Keratinocyte (primary cell): ENCODE results near the gene BBS9. TPM values are rescaled to one million over a fixed set of nuclear protein-coding genes. Genes with fewer than 3 reads are reported as not detected.

ENCODE experiments used
- DNase-seq: peaks from one replicate; pipeline ENCODE4 v3.0.0-alpha.2; 2011; ENCODE audit warnings: low read depth, missing footprints, low spot score
- FAIRE-seq: peaks from 2 replicates; lab custom pipeline; 2011; peaks lifted over from hg19 to GRCh38; lab: Jason Lieb, UNC
- H2AFZ ChIP-seq: 2 replicates; pipeline ENCODE4 v1.6.0; 2012; ENCODE audit warnings: low read length, control low read depth, inconsistent platforms; ENCODE audit not compliant: control insufficient read depth
- H3K27ac ChIP-seq: 2 replicates; pipeline ENCODE4 v1.5.1; 2011; ENCODE audit warnings: low read length; ENCODE audit not compliant: control insufficient read depth, insufficient read depth
- H3K27me3 ChIP-seq: 3 replicates; pipeline ENCODE4 v1.6.0; 2011; ENCODE audit warnings: low read length; ENCODE audit not compliant: control insufficient read depth, insufficient read depth; ENCODE audit errors: extremely low read depth
- H3K36me3 ChIP-seq, 2 experiments: 2 replicates in 1 of 2; 3 replicates in 1 of 2; pipeline ENCODE4 v1.5.1; 2011; ENCODE audit warnings: low read length in 2 of 2, mild to moderate bottlenecking in 1 of 2; ENCODE audit not compliant: control insufficient read depth in 2 of 2, insufficient read depth in 2 of 2; ENCODE audit errors: extremely low read depth in 1 of 2
- H3K4me1 ChIP-seq: 3 replicates; pipeline ENCODE4 v1.5.1; 2011; ENCODE audit warnings: low read length; ENCODE audit not compliant: control insufficient read depth, insufficient read depth; ENCODE audit errors: extremely low read depth
- H3K4me2 ChIP-seq: 3 replicates; pipeline ENCODE4 v1.6.0; 2011; ENCODE audit warnings: low read depth, low read length; ENCODE audit not compliant: control insufficient read depth, insufficient read depth; ENCODE audit errors: extremely low read depth
- H3K4me3 ChIP-seq, 3 experiments: fragments of 200-600 bp in 1 of 3; sonication (generic) in 1 of 3; 2 replicates in 2 of 3; 3 replicates in 1 of 3; pipeline ENCODE4 v1.5.1; 2011 to 2016; ENCODE audit warnings: low read length in 3 of 3, mild to moderate bottlenecking in 3 of 3, control low read depth in 2 of 3, inconsistent platforms in 1 of 3, low read depth in 1 of 3, mixed read lengths in 1 of 3, mixed run types in 1 of 3, moderate library complexity in 1 of 3; ENCODE audit not compliant: control insufficient read depth in 2 of 3, insufficient read depth in 2 of 3; ENCODE audit errors: extremely low read depth in 1 of 3
- H3K79me2 ChIP-seq: 2 replicates; pipeline ENCODE4 v1.6.0; 2012; ENCODE audit warnings: low read length; ENCODE audit not compliant: control insufficient read depth, insufficient read depth
- H3K9ac ChIP-seq: 3 replicates; pipeline ENCODE4 v1.6.0; 2011; ENCODE audit warnings: low read length; ENCODE audit not compliant: control insufficient read depth, insufficient read depth; ENCODE audit errors: extremely low read depth
- H3K9me1 ChIP-seq: 3 replicates; pipeline ENCODE4 v1.6.0; 2011; ENCODE audit warnings: low read length; ENCODE audit not compliant: control insufficient read depth, insufficient read depth; ENCODE audit errors: extremely low read depth
- H3K9me3 ChIP-seq: 2 replicates; pipeline ENCODE4 v1.5.1; 2012; ENCODE audit warnings: low read depth, low read length; ENCODE audit not compliant: control insufficient read depth
- H4K20me1 ChIP-seq: 3 replicates; pipeline ENCODE4 v1.6.0; 2011; ENCODE audit warnings: low read length; ENCODE audit not compliant: control insufficient read depth, insufficient read depth; ENCODE audit errors: extremely low read depth
- CTCF ChIP-seq, 3 experiments: IDR thresholded peaks in 1 of 3; conservative IDR thresholded peaks in 1 of 3; optimal IDR thresholded peaks in 1 of 3; 2 replicates in 2 of 3; 3 replicates in 1 of 3; pipeline versions ENCODE3 to v1.5.1; 2011; ENCODE audit warnings: low read length in 3 of 3, mild to moderate bottlenecking in 3 of 3, moderate library complexity in 2 of 3, control low read depth in 1 of 3, inconsistent platforms in 1 of 3; ENCODE audit not compliant: insufficient read depth in 2 of 3; ENCODE audit errors: extremely low read depth in 1 of 3
- EZH2 ChIP-seq: IDR thresholded peaks from one replicate; pipeline ENCODE4 v1.6.1; 2012; ENCODE audit warnings: inconsistent platforms, mild to moderate bottlenecking, low read length, moderate library complexity
- dilution Hi-C: fragments of 300-500 bp; cut with MboI; formaldehyde crosslinking; loops from one replicate; pipeline ENCODE4 v1.7.0; 2020; ENCODE audit warnings: low sequenced_read_pairs; ENCODE audit not compliant: extremely low pct_ligation_motif_present
- polyA plus RNA-seq, 5 experiments: library from polyadenylated mRNA; depleted of rRNA in 3 of 5; stranded (reverse) in 3 of 5; stranded (forward) in 1 of 5; unstranded in 1 of 5; fragments of >200 nt; gene quantifications; 1 replicate in 1 of 5; 2 replicates in 3 of 5; 3 replicates in 1 of 5; pipeline versions ENCODE4 v1.2.1 to v1.2.3, GENCODE V29; 2011 to 2012; ENCODE audit warnings: missing spikeins in 2 of 5, low read depth in 1 of 5, low replicate concordance in 1 of 5

The BBS9 gene
- polyA plus RNA-seq, 1 donor (not counting 4 experiments of a cell fraction or from before 2014, with no cell fraction given): 7.6 TPM

- Histone ChIP-seq H3K27ac (no peak overlapping the region), H3K79me2 (no peaks in the 10 kb centered on the region), H3K36me3 (no peaks in the 10 kb centered on the region), H2AFZ (no peak overlapping the region), H4K20me1 (no peaks in the 10 kb centered on the region), H3K4me1 (no peaks in the 10 kb centered on the region), H3K4me3 (no peak overlapping the region), H3K9ac (no peak overlapping the region), H3K9me1 (no peaks in the 10 kb centered on the region), H3K4me2 (no peak overlapping the region), H3K9me3 (no peaks in the 10 kb centered on the region), H3K27me3 (no peaks in the 10 kb centered on the region)
- DNase-seq: no peak
- TF ChIP-seq EZH2 (no peak), CTCF (optimal IDR thresholded peaks at IDR 0.05 in 1 of 3, IDR thresholded peaks at IDR 0.05 in 1 of 3, conservative IDR thresholded peaks at IDR 0.05 in 1 of 3; ENCODE audit: extremely low read depth in 1 of 3, insufficient read depth in 2 of 3, low read length in 3 of 3) (no peak)
- dilution Hi-C loops: no loop called here
- no peak for FAIRE-seq
Measured at GRCh38 chr7:33395340-33395739, 266.0 kb downstream of the BBS9 start.

- no peak for FAIRE-seq
Measured at GRCh38 chr7:33399528-33400213, 270.3 kb downstream of the BBS9 start.

More at GRCh38 chr7:33399528-33400213, 270.3 kb downstream of the BBS9 start:
- Histone ChIP-seq H3K27me3 (no peaks in the 10 kb centered on the region), H3K9me1 (no peaks in the 10 kb centered on the region), H4K20me1 (no peaks in the 10 kb centered on the region), H3K36me3 (no peaks in the 10 kb centered on the region), H3K9me3 (no peaks in the 10 kb centered on the region), H3K9ac (no peak overlapping the region), H3K4me2 (no peak overlapping the region), H3K79me2 (no peaks in the 10 kb centered on the region), H3K4me3 (no peak overlapping the region), H3K4me1 (no peaks in the 10 kb centered on the region), H2AFZ (no peak overlapping the region), H3K27ac (no peak overlapping the region)
- dilution Hi-C loops: no loop called here
- TF ChIP-seq CTCF (optimal IDR thresholded peaks at IDR 0.05 in 1 of 3, IDR thresholded peaks at IDR 0.05 in 1 of 3, conservative IDR thresholded peaks at IDR 0.05 in 1 of 3; ENCODE audit: extremely low read depth in 1 of 3, insufficient read depth in 2 of 3, low read length in 3 of 3) (no peak), EZH2 (no peak)
- no peak for DNase-seq
